GM18498 (cell line): Measurements from ENCODE around the gene SMIM10L1.

Source experiments
- ATAC-seq: cut with Tn5 transposase; IDR thresholded peaks from one replicate; pipeline ENCODE4 v1.9.1; 2021; ENCODE audit warnings: mild to moderate bottlenecking, moderate library complexity; ENCODE audit not compliant: unreplicated experiment

The SMIM10L1 gene

GRCh38 chr12:11171145-11171968 is at the start of gene SMIM10L1:
Gene SMIM10L1 (plus strand): TSS chr12:11171194. CDS start chr12:11171357, 163 bp downstream.
- ATAC-seq = peak; percentile 97

DNA sequence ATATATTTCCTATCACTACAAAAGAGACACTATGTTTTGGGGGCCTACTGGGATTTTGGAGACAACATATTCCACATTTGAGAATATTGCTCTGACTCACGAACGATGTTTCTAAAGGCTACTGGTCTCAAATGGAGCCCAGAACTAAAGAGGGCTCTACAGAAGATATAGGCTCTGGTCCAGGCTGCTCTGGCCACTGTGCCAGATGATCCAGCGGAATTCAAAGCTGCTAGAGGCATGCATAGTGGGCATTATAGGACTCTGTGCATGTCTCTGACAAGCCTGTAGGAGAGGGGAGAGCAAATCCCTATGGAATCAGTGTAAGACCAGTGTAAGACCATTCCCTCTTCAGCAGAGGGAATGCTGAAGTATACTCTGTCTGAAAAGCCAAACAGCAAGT is 40.6 kb upstream of the SMIM10L1 start:
- ATAC-seq = no peak

DNA sequence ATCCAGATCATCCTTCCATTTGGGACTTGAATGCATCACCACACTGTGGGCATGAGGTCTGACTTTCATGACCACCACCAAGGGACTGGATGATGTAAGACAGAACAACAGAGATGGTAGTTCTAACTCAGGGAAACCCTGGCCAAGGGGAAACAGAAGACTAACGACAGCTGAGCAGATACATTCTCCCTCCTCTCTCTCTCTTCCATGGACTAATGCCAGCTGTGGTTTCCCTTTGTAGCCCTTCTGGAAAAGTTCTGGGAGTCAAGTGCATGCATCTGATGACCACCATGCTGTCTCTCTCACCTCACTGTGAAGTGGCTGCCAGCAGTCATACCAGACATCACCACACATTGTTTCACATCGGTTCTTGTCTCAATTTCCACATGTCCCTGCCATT is 40.0 kb upstream of the SMIM10L1 start:
- ATAC-seq = no peak

DNA sequence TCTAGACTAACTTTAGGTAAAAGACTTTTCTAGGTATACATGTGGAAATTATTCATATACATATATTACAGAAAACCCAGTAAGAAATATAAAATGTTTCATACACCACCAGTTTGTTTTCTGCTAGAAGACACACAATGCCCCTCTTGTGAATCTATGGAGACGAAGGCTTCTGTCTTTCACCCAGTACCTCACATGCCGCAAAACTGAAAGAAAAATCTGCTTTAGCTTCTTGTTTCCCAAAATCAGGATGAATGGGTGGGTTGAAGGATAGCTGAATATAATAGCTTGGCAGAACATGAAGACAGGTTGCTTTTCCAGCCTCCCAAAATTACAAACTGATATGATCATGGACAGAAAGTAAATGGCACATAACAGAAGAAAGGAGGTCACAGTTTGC is 37.8 kb upstream of the SMIM10L1 start:
- no peak for ATAC-seq

DNA sequence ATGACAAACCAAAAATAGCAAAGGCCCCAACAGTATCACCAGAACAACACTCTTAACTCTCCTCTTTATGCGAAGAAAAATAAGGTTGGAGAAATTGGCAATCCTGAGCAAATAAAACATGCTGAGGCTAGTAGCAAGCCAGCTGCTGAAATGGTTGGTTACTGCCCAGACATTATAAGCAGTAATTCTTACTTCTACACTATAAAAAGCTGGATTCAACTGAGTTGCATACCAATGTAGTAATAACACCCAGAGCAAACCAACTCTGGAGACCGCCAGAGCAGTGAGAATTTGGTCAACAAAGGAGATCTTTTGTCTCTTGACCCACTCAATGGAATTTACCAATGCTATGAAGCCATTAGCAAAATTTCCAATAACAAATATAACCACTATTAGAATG is 37.2 kb upstream of the SMIM10L1 start:
- ATAC-seq = no peak

DNA sequence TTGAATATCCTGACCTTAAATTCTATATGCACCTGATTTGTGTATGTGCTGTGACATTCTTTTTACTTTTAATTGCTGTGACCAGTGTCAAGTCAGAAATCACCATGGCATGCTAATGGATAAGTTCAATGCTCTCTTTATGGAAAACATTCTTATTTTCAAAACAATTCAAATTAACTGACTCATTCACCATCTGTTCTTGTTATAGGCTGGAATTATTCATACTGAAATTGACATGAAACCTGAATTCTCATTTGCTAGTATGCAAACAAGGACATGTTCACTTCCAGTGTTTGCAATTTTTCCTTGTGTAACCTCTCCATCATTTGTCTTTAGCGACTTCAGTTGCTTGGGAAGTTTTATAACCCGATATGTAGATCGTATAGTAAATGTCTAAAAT is 36.7 kb upstream of the SMIM10L1 start, which contains the start of gene TAS2R30:
Gene TAS2R30, minus strand, starts transcription at position 340 of the 400 bp plus-strand sequence. CDS start 400 bp downstream, outside the sequence.
- no peak for ATAC-seq

GRCh38 chr12:11136075-11136474 is 34.9 kb upstream of the SMIM10L1 start:
- no peak for ATAC-seq

GRCh38 chr12:11143352-11143751 is 27.6 kb upstream of the SMIM10L1 start:
- ATAC-seq = no peak

DNA sequence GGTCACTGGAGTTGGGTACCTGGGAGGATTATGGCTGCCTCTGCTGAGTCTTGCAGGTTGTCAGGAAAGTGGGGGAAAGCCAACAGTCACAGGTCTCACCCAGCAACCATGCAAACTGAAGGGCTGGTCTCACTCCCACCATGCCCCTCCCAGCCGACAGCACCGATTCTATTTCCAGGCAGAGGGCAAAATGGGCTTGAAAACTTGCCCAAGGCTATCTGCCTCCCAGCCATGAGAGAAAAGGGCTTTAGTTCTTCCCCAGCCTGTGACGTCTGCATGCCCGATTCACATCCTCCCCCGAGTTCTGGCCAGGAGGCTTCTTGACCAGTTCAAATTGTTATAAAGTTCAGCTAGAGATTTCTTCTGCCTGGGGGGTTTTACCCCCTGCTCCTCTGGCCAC is 26.7 kb upstream of the SMIM10L1 start:
- ATAC-seq = no peak

- no peak for ATAC-seq
Measured at GRCh38 chr12:11147420-11147819, 23.6 kb upstream of the SMIM10L1 start.

DNA sequence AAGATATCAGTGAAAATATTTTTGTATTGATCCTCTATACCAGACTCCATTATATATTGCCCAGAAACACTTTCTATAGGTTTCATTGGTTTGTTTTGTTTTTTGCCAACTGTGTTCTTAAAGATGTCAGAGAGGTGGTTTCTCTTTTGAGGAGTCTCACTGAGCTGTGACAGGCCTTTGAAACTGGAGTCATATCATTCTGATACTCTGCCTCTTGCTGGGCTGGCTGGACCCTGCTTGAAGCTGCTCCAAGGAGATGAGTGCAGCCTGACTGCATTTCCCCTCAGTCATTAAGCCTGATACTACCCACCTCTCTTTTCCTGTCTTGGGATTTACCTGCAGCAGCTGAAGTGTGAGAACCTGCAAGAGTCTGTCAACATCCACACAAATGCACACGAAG is 20.2 kb upstream of the SMIM10L1 start:
- peak; percentile 69 for ATAC-seq

- no peak for ATAC-seq
Measured at GRCh38 chr12:11152725-11153124, 18.3 kb upstream of the SMIM10L1 start.

GRCh38 chr12:11154400-11154925 is 16.5 kb upstream of the SMIM10L1 start:
- no peak for ATAC-seq

GRCh38 chr12:11158885-11159444 is 12.0 kb upstream of the SMIM10L1 start:
- ATAC-seq = no peak

DNA sequence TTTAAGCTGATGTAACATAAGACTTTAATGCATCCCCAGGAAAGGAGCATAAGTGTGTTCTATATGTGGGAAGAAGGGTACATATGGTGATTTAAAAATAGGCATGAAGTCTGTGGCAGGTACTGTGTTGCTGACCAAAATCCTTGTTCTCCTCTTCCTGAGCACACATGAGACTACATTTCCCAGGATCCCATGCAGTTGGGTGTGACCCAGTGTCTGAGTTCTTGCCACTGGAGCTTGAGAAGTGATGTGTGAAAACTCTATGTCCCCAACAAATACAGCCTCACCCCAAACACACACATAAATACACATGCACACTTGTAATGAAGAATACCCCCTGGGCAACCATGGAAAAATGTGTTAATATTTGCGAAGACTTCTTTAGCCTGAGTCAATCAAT is 8.5 kb upstream of the SMIM10L1 start:
- no peak for ATAC-seq

DNA sequence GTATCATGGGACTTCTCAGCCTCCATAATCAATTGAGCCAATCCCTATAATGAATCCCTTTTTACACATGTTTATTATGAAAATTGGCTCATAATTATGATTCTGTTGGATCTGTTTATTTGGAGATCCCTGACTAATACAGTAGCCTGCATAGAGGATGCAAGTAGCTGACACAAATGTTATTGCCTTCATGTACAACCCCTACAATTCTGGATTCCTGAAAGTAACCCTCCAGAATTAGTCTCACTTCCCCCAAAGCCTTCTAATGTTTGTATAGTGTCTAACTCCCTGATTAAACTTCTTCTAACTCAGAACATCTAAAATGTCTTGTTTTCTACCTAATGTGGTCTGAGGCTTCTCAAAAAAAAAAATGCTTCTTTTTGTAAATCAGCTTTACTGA is 6.6 kb upstream of the SMIM10L1 start:
- ATAC-seq = no peak

DNA sequence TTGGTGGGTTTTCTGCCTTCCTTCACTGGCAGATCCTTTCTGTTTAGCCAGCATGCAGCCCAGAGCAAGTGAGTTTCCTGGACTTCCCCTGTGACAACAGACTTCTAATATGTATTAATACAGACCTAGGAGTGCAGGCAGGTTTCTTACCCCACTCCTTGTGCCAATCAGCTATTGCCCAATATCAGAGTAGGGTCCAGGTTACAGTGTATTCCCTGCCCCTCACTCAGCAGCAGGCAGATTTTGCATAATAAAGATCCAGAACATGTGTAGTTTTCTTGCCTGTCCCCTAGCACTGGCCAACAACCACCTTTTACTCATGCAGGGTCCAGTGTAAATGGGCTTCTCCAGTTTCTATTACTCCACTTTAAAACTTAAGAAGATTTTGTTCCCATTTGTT is 4.7 kb upstream of the SMIM10L1 start:
- no peak for ATAC-seq

DNA sequence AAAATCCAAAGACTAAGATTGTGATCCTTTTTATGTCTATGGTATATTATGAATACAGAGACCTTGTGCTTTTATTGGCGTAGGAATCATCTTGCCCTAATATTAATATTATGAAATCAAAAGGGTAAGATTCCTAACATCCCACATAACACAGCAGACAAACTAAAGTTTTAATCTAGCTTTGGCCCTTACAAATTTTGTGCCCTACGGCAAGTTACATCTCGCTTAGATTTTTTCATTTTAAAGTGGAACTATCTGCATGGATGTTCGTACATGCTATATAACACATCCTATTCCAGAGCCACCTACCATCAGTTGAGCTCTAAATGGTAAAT is 217 bp upstream of the SMIM10L1 start:
- no peak for ATAC-seq

DNA sequence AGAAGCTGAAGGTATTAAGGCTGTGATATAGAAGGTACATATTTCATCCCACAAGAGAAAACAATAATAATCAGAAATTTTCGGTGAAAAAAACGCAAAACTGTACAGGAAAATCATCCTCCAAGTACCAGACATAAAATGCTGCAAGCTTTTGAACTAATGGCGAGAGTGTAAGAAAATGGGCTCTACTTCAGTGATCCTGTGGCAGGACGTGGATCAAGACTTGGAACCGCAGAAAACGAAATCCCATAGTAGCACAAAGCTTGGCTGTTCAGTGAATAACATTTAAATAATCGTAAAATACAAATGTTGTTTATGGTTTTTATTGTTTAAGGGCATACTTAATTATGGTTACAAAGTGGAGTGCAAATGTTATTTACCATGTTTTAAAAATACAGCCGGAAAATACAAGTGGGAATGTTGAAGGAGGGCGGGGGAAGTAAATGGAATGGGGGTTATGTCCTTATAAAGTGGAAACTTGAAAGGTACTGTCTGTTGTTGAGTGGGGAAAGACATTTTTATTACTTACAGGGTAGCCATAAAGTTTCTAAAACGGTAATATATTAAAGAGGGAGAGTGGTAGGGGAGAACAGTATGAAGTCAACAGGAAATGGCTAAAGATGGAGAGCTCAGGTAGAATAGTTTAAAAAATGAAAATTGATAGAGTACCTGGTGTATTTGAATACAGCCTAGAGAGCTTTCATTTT is 1.1 kb downstream of the SMIM10L1 start:
- no peak for ATAC-seq

DNA sequence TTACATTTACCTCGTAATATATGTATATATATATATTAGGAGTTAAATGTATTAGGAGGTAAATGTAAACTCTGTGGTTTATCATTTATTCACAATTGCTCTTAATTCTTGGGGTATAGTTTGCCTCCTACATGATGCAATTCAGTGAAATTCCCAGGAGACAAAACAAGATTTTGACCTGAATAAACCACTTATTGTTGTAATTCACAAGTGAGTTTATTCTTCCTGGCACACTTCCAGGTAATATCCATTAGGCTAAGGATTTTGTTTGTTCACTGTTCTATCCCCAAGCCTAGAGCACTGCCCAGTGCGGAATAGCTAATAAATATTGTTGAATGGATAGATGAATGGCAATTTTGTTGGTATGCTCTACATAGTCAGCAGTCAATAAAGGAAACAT is 3.0 kb downstream of the SMIM10L1 start:
- ATAC-seq = no peak

DNA sequence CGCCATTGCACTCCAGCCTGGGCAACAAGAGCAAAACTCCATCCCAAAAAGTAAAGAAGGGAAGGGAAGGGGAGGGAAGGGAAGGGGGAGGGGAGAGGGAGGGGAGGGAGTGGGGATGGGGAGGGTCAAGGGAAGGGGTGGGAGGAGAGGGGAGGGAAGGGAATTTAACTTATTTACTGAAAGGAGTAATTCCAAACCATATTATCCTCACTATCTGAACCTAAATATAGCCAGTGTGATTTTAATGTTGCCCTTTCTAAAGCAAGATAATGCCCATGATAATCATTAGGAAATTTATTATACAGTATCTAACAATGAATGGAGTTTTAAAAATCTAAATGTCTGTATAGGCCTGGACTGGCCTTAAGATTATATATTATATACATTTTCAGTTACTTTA is 7.3 kb downstream of the SMIM10L1 start:
- no peak for ATAC-seq

DNA sequence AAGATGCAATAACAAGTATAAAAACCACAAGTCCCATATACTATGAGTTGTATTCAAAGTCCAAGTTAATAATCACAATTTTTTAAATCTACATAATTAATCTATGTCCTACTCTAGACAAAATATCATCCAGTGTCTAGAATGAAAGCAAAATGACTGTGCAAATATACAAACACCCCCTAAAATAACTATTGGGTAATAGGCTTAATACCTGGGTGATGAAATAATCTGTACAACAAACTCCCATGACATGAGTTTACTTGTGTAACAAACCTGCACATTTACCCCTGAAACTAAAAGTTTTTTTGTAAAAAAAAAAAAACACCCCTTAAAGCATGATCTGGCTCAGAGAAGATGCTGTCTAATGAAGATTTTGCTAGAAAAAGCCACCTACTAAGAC is 11.5 kb downstream of the SMIM10L1 start:
- ATAC-seq = no peak
